Smooth muscle cell of trachea (primary cell): ENCODE data around the gene EDC4. TPM values are rescaled to one million over a fixed set of nuclear protein-coding genes. Genes with fewer than 3 reads are reported as not detected.

Experiments
- total RNA-seq: library from RNA; depleted of rRNA; stranded (reverse); fragments of >200 nt; gene quantifications from 2 replicates; pipeline ENCODE4 v1.2.1, GENCODE V29; 2014

Gene EDC4
- total RNA-seq, result 61.5 and 67.2 TPM in 2 replicates

GRCh38 chr16:67872631-67873434 lies at the start of gene EDC4:
TSS of gene EDC4 (plus strand) at chr16:67873052. CDS start at chr16:67873262, 210 bp downstream.

GRCh38 chr16:67841816-67842508 lies 30.9 kb upstream of the EDC4 start, which contains the start of gene THAP11:
TSS of gene THAP11 (plus strand) at chr16:67842320. CDS start at chr16:67842555, 235 bp downstream.

GRCh38 chr16:67846320-67847063 lies 26.4 kb upstream of the EDC4 start, which contains the start of gene NUTF2:
TSS of gene NUTF2 (plus strand) at chr16:67846933. CDS start at chr16:67865131, 18,198 bp downstream.

GRCh38 chr16:67847064-67847861 lies 25.6 kb upstream of the EDC4 start, which contains the start of gene CENPT:
TSS of gene CENPT (minus strand) at chr16:67847693. CDS start at chr16:67833859, 13,834 bp downstream.

GRCh38 chr16:67884684-67885083 lies 11.8 kb downstream of the EDC4 start, which contains the start of gene NRN1L:
TSS of gene NRN1L (plus strand) at chr16:67884885. CDS start at chr16:67884904, 19 bp downstream.

GRCh38 chr16:67892899-67893742 lies 20.3 kb downstream of the EDC4 start, which contains the start of gene PSKH1:
TSS of gene PSKH1 (plus strand) at chr16:67893254. CDS start at chr16:67908750, 15,496 bp downstream.

Other genes starting within 250 kb of the EDC4 start
- under 0.01 and 0.29 TPM in 2 replicates for gene CARMIL2, start 227.9 kb upstream of the EDC4 start, total RNA-seq
- 15.4 and 16.7 TPM in 2 replicates for gene ACD, start 212.8 kb upstream of the EDC4 start, total RNA-seq
- 0.44 and 2.5 TPM in 2 replicates for gene PARD6A, start 212.1 kb upstream of the EDC4 start, total RNA-seq
- 18.2 and 21.8 TPM in 2 replicates for gene ENKD1, start 206.3 kb upstream of the EDC4 start, total RNA-seq
- gene C16orf86, start 206.2 kb upstream of the EDC4 start, total RNA-seq, result 9.6 and 13.7 TPM in 2 replicates
- gene GFOD2, start 153.7 kb upstream of the EDC4 start, total RNA-seq, result 15.4 and 16.1 TPM in 2 replicates
- 4.9 and 7.8 TPM in 2 replicates for gene RANBP10, start 66.5 kb upstream of the EDC4 start, total RNA-seq
- 0.73 and 1.3 TPM in 2 replicates for gene TSNAXIP1, start 66.2 kb upstream of the EDC4 start, total RNA-seq
- gene THAP11, start 30.7 kb upstream of the EDC4 start, total RNA-seq, result 32.6 and 58.1 TPM in 2 replicates
- 141 and 205 TPM in 2 replicates for gene NUTF2, start 26.1 kb upstream of the EDC4 start, total RNA-seq
- 35.6 and 36.1 TPM in 2 replicates for gene CENPT, start 25.4 kb upstream of the EDC4 start, total RNA-seq
- gene NRN1L, start 11.8 kb downstream of the EDC4 start, total RNA-seq, result 0.73 TPM in 1 of 2 replicates, not detected in the other
- gene PSKH1, start 20.2 kb downstream of the EDC4 start, total RNA-seq, result 14.5 and 18.5 TPM in 2 replicates
- gene CTRL, start 58.8 kb downstream of the EDC4 start, total RNA-seq, result 0.33 and 0.44 TPM in 2 replicates
- 56.1 and 69.8 TPM in 2 replicates for gene PSMB10, start 63.8 kb downstream of the EDC4 start, total RNA-seq
- gene LCAT, start 71.1 kb downstream of the EDC4 start, total RNA-seq, result 7.6 and 12.4 TPM in 2 replicates
- 78.1 and 109 TPM in 2 replicates for gene SLC12A4, start 95.6 kb downstream of the EDC4 start, total RNA-seq
- not detected in 2 replicates for gene DPEP3, start 107.4 kb downstream of the EDC4 start, total RNA-seq
- not detected in 2 replicates for gene DPEP2, start 126.4 kb downstream of the EDC4 start, total RNA-seq
- not detected in 2 replicates for gene DPEP2NB, start 142.9 kb downstream of the EDC4 start, total RNA-seq
- 9.3 TPM in 2 replicates for gene DDX28, start 150.2 kb downstream of the EDC4 start, total RNA-seq
- gene DUS2, start 150.2 kb downstream of the EDC4 start, total RNA-seq, result 18.7 and 31.1 TPM in 2 replicates
- 8.1 and 15.1 TPM in 2 replicates for gene NFATC3, start 212.3 kb downstream of the EDC4 start, total RNA-seq